NT2/D1 (cell line): ENCODE measurements around the gene MAP3K2.

Experiments used
- DNase-seq: peaks from one replicate; pipeline ENCODE4 v3.0.0-alpha.2; 2011; ENCODE audit warnings: low read depth, low spot score
- H3K27me3 ChIP-seq: 2 replicates; pipeline ENCODE4 v1.6.0; 2011; ENCODE audit warnings: mild to moderate bottlenecking; ENCODE audit not compliant: insufficient read length, insufficient read depth
- H3K36me3 ChIP-seq: 2 replicates; pipeline ENCODE4 v1.6.1; 2011; ENCODE audit warnings: mild to moderate bottlenecking, low read length, mixed read lengths; ENCODE audit not compliant: insufficient read depth, insufficient read length
- H3K4me1 ChIP-seq: 2 replicates; pipeline ENCODE4 v1.5.1; 2011; ENCODE audit not compliant: insufficient read depth, insufficient read length
- H3K4me3 ChIP-seq: 2 replicates; pipeline ENCODE4 v1.5.1; 2011; ENCODE audit warnings: low read depth; ENCODE audit not compliant: insufficient read length
- H3K9ac ChIP-seq: 2 replicates; pipeline ENCODE4 v1.6.0; 2011; ENCODE audit warnings: low read depth; ENCODE audit not compliant: insufficient read length
- H3K9me3 ChIP-seq: 2 replicates; pipeline ENCODE4 v1.5.1; 2011; ENCODE audit warnings: mild to moderate bottlenecking, low read length; ENCODE audit not compliant: insufficient read depth
- SUZ12 ChIP-seq: IDR thresholded peaks from 2 replicates; pipeline ENCODE4 v1.6.1; 2011; ENCODE audit not compliant: insufficient read length, insufficient read depth; ENCODE audit errors: extremely low read depth
- YY1 ChIP-seq: IDR thresholded peaks from 2 replicates; pipeline ENCODE4 v1.6.1; 2011; ENCODE audit not compliant: insufficient read length, insufficient read depth
- ZNF274 ChIP-seq: IDR thresholded peaks from 2 replicates; pipeline ENCODE4 v1.6.1; 2011; ENCODE audit warnings: mild to moderate bottlenecking, low read depth, low read length

MAP3K2 gene

DNA sequence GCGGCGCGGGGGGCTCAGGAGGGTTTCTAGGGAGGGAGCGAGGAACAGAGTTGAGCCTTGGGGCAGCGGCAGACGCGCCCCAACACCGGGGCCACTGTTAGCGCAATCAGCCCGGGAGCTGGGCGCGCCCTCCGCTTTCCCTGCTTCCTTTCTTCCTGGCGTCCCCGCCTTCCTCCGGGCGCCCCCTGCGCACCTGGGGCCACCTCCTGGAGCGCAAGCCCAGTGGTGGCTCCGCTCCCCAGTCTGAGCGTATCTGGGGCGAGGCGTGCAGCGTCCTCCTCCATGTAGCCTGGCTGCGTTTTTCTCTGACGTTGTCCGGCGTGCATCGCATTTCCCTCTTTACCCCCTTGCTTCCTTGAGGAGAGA lies 35.7 kb upstream of the MAP3K2 start:
- Histone ChIP-seq H3K4me3 (peak overlapping the region; percentile 51), H3K27me3 (peaks cover 48% of the 10 kb centered on the region), H3K4me1 (peaks cover 8% of the 10 kb centered on the region), H3K9me3 (no peaks in the 10 kb centered on the region), H3K9ac (peak overlapping the region; percentile 74), H3K36me3 (no peaks in the 10 kb centered on the region)
- no peak for DNase-seq
- TF ChIP-seq ZNF274 (no peak), SUZ12 (no peak), YY1 (no peak)

DNA sequence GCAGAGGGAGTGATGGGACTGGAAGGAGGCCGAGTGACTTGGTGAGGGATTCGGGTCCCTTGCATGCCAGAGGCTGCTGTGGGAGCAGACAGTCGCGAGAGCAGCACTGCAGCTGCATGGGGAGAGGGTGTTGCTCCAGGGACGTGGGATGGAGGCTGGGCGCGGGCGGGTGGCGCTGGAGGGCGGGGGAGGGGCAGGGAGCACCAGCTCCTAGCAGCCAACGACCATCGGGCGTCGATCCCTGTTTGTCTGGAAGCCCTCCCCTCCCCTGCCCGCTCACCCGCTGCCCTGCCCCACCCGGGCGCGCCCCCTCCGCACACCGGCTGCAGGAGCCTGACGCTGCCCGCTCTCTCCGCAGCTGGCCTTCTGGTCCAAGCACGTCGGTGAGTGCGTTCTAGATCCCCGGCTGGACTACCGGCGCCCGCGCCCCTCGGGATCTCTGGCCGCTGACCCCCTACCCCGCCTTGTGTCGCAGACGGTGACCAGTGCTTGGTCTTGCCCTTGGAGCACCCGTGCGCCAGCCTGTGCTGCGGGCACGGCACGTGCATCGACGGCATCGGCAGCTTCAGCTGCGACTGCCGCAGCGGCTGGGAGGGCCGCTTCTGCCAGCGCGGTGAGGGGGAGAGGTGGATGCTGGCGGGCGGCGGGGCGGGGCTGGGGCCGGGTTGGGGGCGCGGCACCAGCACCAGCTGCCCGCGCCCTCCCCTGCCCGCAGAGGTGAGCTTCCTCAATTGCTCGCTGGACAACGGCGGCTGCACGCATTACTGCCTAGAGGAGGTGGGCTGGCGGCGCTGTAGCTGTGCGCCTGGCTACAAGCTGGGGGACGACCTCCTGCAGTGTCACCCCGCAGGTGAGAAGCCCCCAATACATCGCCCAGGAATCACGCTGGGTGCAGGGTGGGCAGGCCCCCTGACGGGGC lies 35.0 kb upstream of the MAP3K2 start:
- TF ChIP-seq ZNF274: no peak
- TF ChIP-seq SUZ12: no peak
- no peak for TF ChIP-seq YY1
- H3K4me3 ChIP-seq: peak overlapping the region; percentile 51

DNA sequence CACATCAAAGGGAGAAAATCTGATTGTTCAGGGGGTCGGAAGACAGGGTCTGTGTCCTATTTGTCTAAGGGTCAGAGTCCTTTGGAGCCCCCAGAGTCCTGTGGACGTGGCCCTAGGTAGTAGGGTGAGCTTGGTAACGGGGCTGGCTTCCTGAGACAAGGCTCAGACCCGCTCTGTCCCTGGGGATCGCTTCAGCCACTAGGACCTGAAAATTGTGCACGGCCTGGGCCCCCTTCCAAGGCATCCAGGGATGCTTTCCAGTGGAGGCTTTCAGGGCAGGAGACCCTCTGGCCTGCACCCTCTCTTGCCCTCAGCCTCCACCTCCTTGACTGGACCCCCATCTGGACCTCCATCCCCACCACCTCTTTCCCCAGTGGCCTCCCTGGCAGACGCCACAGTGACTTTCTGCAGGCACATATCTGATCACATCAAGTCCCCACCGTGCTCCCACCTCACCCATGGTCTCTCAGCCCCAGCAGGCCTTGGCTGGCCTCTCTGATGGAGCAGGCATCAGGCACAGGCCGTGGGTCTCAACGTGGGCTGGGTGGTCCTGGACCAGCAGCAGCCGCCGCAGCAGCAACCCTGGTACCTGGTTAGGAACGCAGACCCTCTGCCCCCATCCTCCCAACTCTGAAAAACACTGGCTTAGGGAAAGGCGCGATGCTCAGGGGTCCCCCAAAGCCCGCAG lies 34.2 kb upstream of the MAP3K2 start:
- DNase-seq: no peak
- TF ChIP-seq YY1 (no peak), ZNF274 (no peak)
- Histone ChIP-seq H3K36me3 (no peaks in the 10 kb centered on the region), H3K9ac (no peak overlapping the region), H3K9me3 (no peaks in the 10 kb centered on the region), H3K27me3 (peaks cover 62% of the 10 kb centered on the region), H3K4me3 (peak overlapping the region; percentile 2), H3K4me1 (peaks cover 8% of the 10 kb centered on the region)

More for the DNA sequence above, 35.0 kb upstream of the MAP3K2 start:
- Histone ChIP-seq H3K27me3 (peaks cover 54% of the 10 kb centered on the region), H3K9me3 (no peaks in the 10 kb centered on the region), H3K4me1 (peaks cover 8% of the 10 kb centered on the region), H3K36me3 (no peaks in the 10 kb centered on the region), H3K9ac (peak overlapping the region; percentile 74)
- peak; percentile 15 for DNase-seq

GRCh38 chr2:127421116-127421800 lies 33.5 kb upstream of the MAP3K2 start:
- H3K27me3 ChIP-seq: peaks cover 69% of the 10 kb centered on the region
- no peak for DNase-seq
- no peaks in the 10 kb centered on the region for H3K36me3 ChIP-seq
- no peaks in the 10 kb centered on the region for H3K9me3 ChIP-seq
- H3K4me3 ChIP-seq: no peak overlapping the region
- no peak overlapping the region for H3K9ac ChIP-seq
- peaks cover 10% of the 10 kb centered on the region for H3K4me1 ChIP-seq
- TF ChIP-seq YY1: no peak

DNA sequence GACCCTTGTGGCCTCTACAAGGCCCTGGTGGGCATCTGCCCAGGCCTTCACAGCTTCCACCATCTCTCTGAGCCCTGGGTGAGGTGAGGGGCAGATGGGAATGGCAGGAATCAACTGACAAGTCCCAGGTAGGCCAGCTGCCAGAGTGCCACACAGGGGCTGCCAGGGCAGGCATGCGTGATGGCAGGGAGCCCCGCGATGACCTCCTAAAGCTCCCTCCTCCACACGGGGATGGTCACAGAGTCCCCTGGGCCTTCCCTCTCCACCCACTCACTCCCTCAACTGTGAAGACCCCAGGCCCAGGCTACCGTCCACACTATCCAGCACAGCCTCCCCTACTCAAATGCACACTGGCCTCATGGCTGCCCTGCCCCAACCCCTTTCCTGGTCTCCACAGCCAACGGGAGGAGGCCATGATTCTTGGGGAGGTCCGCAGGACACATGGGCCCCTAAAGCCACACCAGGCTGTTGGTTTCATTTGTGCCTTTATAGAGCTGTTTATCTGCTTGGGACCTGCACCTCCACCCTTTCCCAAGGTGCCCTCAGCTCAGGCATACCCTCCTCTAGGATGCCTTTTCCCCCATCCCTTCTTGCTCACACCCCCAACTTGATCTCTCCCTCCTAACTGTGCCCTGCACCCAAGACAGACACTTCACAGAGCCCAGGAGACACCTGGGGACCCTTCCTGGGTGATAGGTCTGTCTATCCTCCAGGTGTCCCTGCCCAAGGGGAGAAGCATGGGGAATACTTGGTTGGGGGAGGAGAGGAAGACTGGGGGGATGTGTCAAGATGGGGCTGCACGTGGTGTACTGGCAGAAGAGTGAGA lies 32.5 kb upstream of the MAP3K2 start:
- TF ChIP-seq SUZ12 (no peak), YY1 (no peak), ZNF274 (no peak)
- no peak for DNase-seq
- no peak overlapping the region for H3K4me3 ChIP-seq
- H3K9ac ChIP-seq: no peak overlapping the region
- peaks cover 77% of the 10 kb centered on the region for H3K27me3 ChIP-seq
- H3K4me1 ChIP-seq: peaks cover 8% of the 10 kb centered on the region
- H3K9me3 ChIP-seq: no peaks in the 10 kb centered on the region
- H3K36me3 ChIP-seq: no peaks in the 10 kb centered on the region

GRCh38 chr2:127419448-127420038 lies 31.8 kb upstream of the MAP3K2 start:
- no peak for DNase-seq
- TF ChIP-seq ZNF274 (no peak), YY1 (no peak), SUZ12 (no peak)
- Histone ChIP-seq H3K4me3 (no peak overlapping the region), H3K36me3 (no peaks in the 10 kb centered on the region), H3K9ac (no peak overlapping the region), H3K27me3 (peaks cover 84% of the 10 kb centered on the region), H3K4me1 (peaks cover 11% of the 10 kb centered on the region), H3K9me3 (no peaks in the 10 kb centered on the region)
